GM20000 (cell line): ENCODE data around the gene OOSP4B.
"Not testable (repeated sequence)": the region's sequence is repeated elsewhere in the genome, so short reads cannot be mapped to it uniquely, and the experiment has no call there.

ENCODE experiments used
- DNase-seq: peaks from one replicate; pipeline ENCODE4 v3.0.0; 2012; ENCODE audit warnings: low spot score
- TF ChIP-seq, protein P1 (sequence below): IDR thresholded peaks from 2 replicates; pipeline ENCODE4 v1.5.1; 2012; ENCODE audit warnings: mild to moderate bottlenecking, control low read depth; ENCODE audit errors: extremely low read depth, missing control alignments

OOSP4B gene

DNA sequence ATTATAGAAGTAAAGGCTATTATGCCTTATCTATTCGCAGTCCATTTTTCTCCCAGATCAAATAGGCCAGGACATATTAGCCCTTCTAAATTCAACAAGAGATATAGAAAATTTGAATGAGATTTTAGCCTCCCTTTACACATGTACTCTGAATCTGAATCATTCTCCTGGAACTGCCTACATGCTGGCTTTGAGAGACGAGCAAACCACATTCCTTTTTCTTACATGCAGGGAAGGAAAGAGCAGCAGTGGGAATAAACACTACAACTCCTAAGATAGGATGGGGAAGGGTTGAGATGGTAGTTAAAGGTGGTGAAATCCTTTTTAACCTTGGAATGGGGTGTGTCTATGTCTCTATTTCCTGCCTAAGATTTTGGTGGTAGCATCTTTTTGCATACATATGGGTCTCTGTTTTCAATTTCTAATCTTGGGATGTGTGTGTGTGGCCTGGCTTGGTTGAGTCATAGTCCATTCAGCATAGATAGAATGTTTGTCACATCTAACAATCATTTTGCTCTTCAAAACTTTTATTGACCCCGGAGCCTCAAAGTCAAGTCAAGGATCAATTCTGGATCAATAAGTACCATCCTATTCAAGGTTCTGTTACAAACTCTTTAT is 12.1 kb downstream of the OOSP4B start:
- TF ChIP-seq, protein P1, sequence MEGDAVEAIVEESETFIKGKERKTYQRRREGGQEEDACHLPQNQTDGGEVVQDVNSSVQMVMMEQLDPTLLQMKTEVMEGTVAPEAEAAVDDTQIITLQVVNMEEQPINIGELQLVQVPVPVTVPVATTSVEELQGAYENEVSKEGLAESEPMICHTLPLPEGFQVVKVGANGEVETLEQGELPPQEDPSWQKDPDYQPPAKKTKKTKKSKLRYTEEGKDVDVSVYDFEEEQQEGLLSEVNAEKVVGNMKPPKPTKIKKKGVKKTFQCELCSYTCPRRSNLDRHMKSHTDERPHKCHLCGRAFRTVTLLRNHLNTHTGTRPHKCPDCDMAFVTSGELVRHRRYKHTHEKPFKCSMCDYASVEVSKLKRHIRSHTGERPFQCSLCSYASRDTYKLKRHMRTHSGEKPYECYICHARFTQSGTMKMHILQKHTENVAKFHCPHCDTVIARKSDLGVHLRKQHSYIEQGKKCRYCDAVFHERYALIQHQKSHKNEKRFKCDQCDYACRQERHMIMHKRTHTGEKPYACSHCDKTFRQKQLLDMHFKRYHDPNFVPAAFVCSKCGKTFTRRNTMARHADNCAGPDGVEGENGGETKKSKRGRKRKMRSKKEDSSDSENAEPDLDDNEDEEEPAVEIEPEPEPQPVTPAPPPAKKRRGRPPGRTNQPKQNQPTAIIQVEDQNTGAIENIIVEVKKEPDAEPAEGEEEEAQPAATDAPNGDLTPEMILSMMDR, result no peak
- DNase-seq, result no peak

DNA sequence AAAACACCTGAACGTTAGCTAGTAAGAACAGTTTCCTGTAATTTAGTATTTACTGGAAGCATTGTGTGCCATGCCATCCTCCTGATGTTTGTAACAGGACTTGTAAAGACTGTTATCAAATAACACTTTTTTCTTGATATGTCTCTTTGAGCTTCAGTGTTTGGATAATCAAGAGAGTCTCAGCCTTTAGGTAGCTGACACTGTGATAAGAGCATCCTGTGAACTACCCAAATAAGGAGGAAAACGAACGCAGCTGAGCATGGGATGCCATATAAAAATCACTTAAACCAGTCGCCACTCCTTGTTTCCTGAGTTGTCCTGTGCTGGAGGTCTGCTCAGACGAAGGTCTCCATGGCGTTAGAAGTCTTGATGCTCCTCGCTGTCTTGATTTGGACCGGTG is 23.1 kb downstream of the OOSP4B start, which contains the start of gene OOSP2:
Gene OOSP2, plus strand, starts transcription at position 301 of the 400 bp plus-strand sequence. Its CDS starts 51 bp downstream, at position 352.
- no peak for DNase-seq
- TF ChIP-seq, protein P1, result no peak

DNA sequence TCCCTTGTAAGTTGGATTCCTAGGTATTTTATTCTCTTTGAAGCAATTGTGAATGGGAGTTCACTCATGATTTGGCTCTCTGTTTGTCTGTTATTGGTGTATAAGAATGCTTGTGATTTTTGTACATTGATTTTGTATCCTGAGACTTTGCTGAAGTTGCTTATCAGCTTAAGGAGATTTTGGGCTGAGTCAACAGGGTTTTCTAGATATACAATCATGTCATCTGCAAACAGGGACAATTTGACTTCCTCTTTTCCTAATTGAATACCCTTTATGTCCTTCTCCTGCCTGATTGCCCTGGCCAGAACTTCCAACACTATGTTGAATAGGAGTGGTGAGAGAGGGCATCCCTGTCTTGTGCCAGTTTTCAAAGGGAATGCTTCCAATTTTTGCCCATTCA is 33.4 kb downstream of the OOSP4B start:
- DNase-seq, result not testable (repeated sequence)

DNA sequence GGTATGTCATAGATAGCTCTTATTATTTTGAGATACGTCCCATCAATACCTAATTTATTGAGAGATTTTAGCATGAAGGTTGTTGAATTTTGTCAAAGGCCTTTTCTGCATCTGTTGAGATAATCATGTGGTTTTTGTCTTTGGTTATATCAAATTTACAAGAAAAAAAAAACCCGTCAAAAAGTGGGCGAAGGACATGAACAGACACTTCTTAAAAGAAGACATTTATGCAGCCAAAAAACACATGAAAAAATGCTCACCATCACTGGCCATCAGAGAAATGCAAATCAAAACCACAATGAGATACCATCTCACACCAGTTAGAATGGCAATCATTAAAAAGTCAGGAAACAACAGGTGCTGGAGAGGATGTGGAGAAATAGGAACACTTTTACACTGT is 33.9 kb downstream of the OOSP4B start:
- DNase-seq, result not testable (repeated sequence)

DNA sequence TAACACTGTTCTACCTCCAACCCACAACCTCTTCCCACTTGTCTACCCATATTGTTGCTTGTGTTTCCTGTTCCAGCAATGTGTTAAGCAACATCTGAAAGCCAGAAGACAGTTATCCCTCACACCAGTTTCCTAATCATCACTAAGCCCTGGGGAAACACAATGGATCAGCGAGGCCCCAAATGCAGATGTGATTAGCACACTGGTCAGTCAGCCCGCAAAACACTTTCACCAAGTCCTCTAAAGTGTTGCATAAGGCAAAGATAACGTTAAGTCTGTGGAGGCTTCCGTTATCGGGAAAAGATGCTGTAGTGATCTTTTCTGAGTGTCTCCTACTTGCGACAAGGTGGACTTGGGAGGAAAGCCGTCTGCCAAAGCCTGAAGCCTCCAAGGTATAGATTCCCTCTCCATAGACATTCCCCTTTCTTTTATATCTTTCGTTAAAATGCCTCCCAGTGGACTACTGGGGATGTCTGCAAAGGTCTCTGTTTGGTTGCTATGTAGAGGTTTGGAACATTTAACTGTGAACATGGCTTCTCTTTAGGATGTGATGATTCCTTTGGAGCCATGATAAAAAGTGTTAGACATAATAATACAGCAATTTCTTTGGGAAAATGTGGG is 39.5 kb downstream of the OOSP4B start, which contains the start of gene MS4A3:
Gene MS4A3, plus strand, starts transcription at position 317 of the 621 bp plus-strand sequence. CDS start 4,496 bp downstream, outside the sequence.
- no peak for DNase-seq
- TF ChIP-seq, protein P1, result no peak

DNA sequence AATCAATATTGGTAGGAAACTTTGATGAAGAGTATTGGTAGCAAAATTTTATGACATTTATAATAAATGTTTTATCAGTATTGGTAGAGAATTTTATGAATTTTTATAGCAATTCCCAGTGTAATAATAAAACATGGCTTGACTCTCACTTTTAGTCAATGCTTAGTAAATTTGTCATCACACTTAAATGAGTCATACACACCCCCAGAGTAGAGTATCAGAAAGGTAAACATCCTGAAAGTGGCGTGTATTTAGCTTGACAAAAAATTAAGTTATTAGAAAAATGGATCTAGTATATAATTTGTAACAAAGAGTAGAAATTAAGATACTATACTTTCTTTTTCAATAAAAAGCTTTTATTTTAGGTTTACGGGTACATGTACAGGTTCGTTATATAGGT is 42.1 kb downstream of the OOSP4B start:
- TF ChIP-seq, protein P1, result no peak

DNA sequence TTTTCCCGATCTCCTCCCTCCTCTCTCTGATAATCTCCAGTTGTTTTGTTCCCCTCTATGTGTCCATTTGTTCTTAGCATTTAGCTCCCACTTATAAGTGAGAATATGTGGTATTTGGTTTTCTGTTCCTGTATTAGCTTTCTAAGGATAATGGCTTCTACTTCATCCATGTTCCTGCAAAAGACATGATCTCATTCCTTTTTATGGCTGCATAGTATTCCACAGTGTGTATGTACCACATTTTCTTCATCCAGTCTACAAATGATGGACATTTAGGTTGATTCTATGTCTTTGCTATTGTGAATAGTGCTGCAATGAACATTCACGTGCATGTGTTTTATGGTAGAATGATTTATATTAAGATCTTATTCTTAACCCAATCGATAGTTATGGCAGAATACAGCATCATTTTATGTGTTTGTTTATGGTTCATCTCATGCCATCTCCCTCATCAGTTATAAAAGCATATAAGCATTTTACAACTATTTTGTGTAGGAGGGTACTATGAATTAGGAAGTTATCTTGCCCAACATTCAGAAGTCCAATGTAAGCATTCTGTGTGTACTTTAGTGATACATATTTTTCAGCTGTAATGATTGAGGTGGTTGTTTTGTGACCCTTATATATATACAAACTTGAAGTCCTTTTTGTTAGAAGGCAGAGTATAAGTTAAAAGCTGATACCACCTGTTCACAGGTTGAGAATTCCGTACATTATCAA is 42.7 kb downstream of the OOSP4B start:
- no peak for DNase-seq
- TF ChIP-seq, protein P1, result no peak

More for the DNA sequence above, 42.1 kb downstream of the OOSP4B start:
- no peak for DNase-seq

DNA sequence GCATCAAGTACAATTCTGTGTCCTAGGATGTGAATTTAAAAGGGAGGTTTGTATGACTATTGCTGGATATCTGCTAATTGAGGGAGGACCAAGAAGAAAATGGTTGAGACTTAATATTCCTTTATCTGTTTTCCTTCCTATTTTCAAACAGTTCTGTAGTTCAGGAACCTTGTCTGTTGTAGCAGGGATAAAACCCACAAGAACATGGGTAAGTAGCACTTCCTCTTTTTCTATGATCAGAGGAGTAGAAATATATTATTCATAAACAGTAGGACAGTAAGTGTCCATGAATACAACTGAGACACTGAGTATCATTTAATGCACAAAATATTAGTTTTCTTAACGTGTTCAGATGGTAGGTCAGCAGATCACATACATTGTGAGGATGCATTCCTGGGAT is 47.1 kb downstream of the OOSP4B start:
- no peak for DNase-seq
- TF ChIP-seq, protein P1, result no peak
